ENCODE data around the gene ZNF221. TPM values are rescaled to one million over a fixed set of nuclear protein-coding genes. Genes with fewer than 3 reads are reported as not detected.

ZNF221 gene
- total and polyA plus RNA-seq, 2 donors (not counting 3 experiments of a cell fraction or from before 2014, with no cell fraction given) = 1.4 to 4.2 TPM

DNA sequence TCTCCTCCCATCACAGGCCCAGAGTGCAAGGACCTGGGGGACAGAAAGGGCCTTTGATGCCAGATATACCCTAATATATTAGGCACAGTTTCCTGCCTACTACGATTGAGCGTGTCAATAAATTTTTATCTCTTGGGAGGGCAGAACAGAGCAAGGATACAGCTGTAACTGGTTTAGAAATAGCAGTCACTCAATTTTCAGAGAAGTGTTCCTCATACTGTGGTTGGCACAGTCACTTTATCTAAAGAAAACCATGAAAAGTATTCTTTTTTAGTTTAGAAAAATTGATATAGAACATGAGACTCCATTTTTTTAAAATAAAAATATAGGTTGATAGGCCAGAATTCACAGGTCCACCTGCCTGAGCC is 32.5 kb downstream of the ZNF221 start:
- no TSS peak for BruUV-seq (replicated peaks)
- POLR2A ChIA-PET = interaction anchor here (0.5 kb wide), 1 partner anchor 1566 kb away, joined by 3 read pairs; no protein-coding TSS in a partner anchor
- Histone ChIP-seq H3K79me2 (ENCODE audit: control insufficient read depth, insufficient read depth, low read length) (peaks cover 4% of the 10 kb centered on the region), H3K4me2 (ENCODE audit: insufficient read depth, low read length) (peak overlapping the region; percentile 87), H2AFZ (ENCODE audit: low read depth, low read length) (peak overlapping the region; percentile 34), H3K36me3 (ENCODE audit: control insufficient read depth in 2 of 2, extremely low read depth in 1 of 2, insufficient read depth in 2 of 2, low read length in 2 of 2) (no peaks in the 10 kb centered on the region), H3K27ac (ENCODE audit: insufficient read depth, low read depth, low read length) (no peak overlapping the region), H3K9me3 (replicated peaks; ENCODE audit: control insufficient read depth, insufficient read depth, low read length) (no peaks in the 10 kb centered on the region), H3K9me1 (replicated peaks; ENCODE audit: control insufficient read depth, extremely low read depth, insufficient read depth, low read length) (no peaks in the 10 kb centered on the region), H4K20me1 (replicated peaks; ENCODE audit: control insufficient read depth, extremely low read depth, insufficient read depth, low read length) (no peaks in the 10 kb centered on the region), H3K4me1 (ENCODE audit: control insufficient read depth, extremely low read depth, insufficient read depth, low read length) (peaks cover 6% of the 10 kb centered on the region), H3K9ac (replicated peaks; ENCODE audit: extremely low read depth, insufficient read depth, low read length) (no peak overlapping the region), H3K27me3 (ENCODE audit: control insufficient read depth in 2 of 2, insufficient read depth in 2 of 2, low read length in 2 of 2) (no peaks in the 10 kb centered on the region), H3K4me3 (replicated peaks in 1 of 3; ENCODE audit: insufficient read depth in 1 of 3, low read depth in 1 of 3, low read length in 3 of 3) (peak overlapping the region in 1 of 3 experiments; percentile 75)
- DNase-seq (ENCODE audit: low read depth, low spot score) (no peak), FAIRE-seq (no peak)
- TF ChIP-seq POLR2AphosphoS5 (IDR thresholded peaks at IDR 0.05; ENCODE audit: insufficient read depth, low read depth, low read length) (no peak), FOS (IDR thresholded peaks at IDR 0.05; ENCODE audit: borderline replicate concordance, insufficient read depth, low read length) (no peak)
- CTCF ChIA-PET = no interaction called here
- dilution Hi-C loops (cut with MboI; ENCODE audit: extremely low pct_ligation_motif_present, low sequenced_read_pairs) = no loop called here
- intact Hi-C loops (cut with micrococcal nuclease) = loop anchor here (5.0 kb wide), 2 partner anchors 69 to 229 kb away; partner anchors contain the start of genes ZNF223 and ZNF227

GRCh38 chr19:43983912-43984686 is 33.1 kb downstream of the ZNF221 start, which contains the start of gene ZNF155:
TSS of gene ZNF155 (plus strand) at chr19:43984188. CDS start at chr19:43988544, 4,356 bp downstream.
- intact Hi-C loops (cut with micrococcal nuclease) (loop anchor here (1.0 to 5.0 kb wide), 8 partner anchors 18 to 372 kb away; partner anchors contain the start of genes ZNF112, ZNF221, ZNF223 and ZNF225), dilution Hi-C loops (cut with MboI; ENCODE audit: extremely low pct_ligation_motif_present, low sequenced_read_pairs) (no loop called here)
- peak; percentile 39 for TF ChIP-seq POLR2A (IDR thresholded peaks at IDR 0.05; ENCODE audit: low read depth, low read length)
- TF ChIP-seq POLR2AphosphoS5 (IDR thresholded peaks at IDR 0.05; ENCODE audit: insufficient read depth, low read depth, low read length) = peak; percentile 42
- no peak for TF ChIP-seq GATA2 (IDR thresholded peaks at IDR 0.05; ENCODE audit: insufficient read depth, insufficient read length, low read depth, low read length)
- TF ChIP-seq MAX (IDR thresholded peaks at IDR 0.05; ENCODE audit: insufficient read depth, insufficient read length) = no peak
- peak within 1 kb of the TSS; percentile 56 for H2AFZ ChIP-seq (ENCODE audit: low read depth, low read length)
- H3K79me2 ChIP-seq (ENCODE audit: control insufficient read depth, insufficient read depth, low read length) = peaks cover 4% of the 10 kb centered on the region
- DNase-seq (ENCODE audit: low read depth, low spot score) = peak; percentile 95
- POLR2A ChIA-PET = no interaction called here
- H3K4me3 ChIP-seq (replicated peaks in 1 of 3; ENCODE audit: insufficient read depth in 1 of 3, low read depth in 1 of 3, low read length in 3 of 3) = peak within 1 kb of the TSS; percentile 32 to 75 (median 68)
- CTCF ChIA-PET = interaction anchor here (1.3 kb wide), 1 partner anchor 33 kb away, joined by 4 read pairs; the partner anchor contains the start of gene ZNF221
- H3K9me1 ChIP-seq (replicated peaks; ENCODE audit: control insufficient read depth, extremely low read depth, insufficient read depth, low read length) = no peaks in the 10 kb centered on the region
- no TSS peak for BruUV-seq (replicated peaks)
- FAIRE-seq = peak; percentile 89
- no peaks in the 10 kb centered on the region for H4K20me1 ChIP-seq (replicated peaks; ENCODE audit: control insufficient read depth, extremely low read depth, insufficient read depth, low read length)
- H3K36me3 ChIP-seq (ENCODE audit: control insufficient read depth in 2 of 2, extremely low read depth in 1 of 2, insufficient read depth in 2 of 2, low read length in 2 of 2) = no peaks in the 10 kb centered on the region
- H3K27ac ChIP-seq (ENCODE audit: insufficient read depth, low read depth, low read length) = peak within 1 kb of the TSS; percentile 23
- H3K9me3 ChIP-seq (replicated peaks; ENCODE audit: control insufficient read depth, insufficient read depth, low read length) = no peaks in the 10 kb centered on the region
- peak within 1 kb of the TSS; percentile 55 for H3K9ac ChIP-seq (replicated peaks; ENCODE audit: extremely low read depth, insufficient read depth, low read length)
- peaks cover 6% of the 10 kb centered on the region for H3K4me1 ChIP-seq (ENCODE audit: control insufficient read depth, extremely low read depth, insufficient read depth, low read length)
- peak within 1 kb of the TSS; percentile 87 for H3K4me2 ChIP-seq (ENCODE audit: insufficient read depth, low read length)
- no peaks in the 10 kb centered on the region for H3K27me3 ChIP-seq (ENCODE audit: control insufficient read depth in 2 of 2, insufficient read depth in 2 of 2, low read length in 2 of 2)
